Non-pigmented ciliary epithelial cell (primary cell): ENCODE measurements around the gene DNASE2B.
A peak's percentile ranks its signal among the peaks of the same experiment; 100 is the strongest.

Source experiments
- DNase-seq: peaks from one replicate; pipeline ENCODE4 v3.0.0-alpha.2; 2010; ENCODE audit warnings: low read depth

Gene DNASE2B

DNA sequence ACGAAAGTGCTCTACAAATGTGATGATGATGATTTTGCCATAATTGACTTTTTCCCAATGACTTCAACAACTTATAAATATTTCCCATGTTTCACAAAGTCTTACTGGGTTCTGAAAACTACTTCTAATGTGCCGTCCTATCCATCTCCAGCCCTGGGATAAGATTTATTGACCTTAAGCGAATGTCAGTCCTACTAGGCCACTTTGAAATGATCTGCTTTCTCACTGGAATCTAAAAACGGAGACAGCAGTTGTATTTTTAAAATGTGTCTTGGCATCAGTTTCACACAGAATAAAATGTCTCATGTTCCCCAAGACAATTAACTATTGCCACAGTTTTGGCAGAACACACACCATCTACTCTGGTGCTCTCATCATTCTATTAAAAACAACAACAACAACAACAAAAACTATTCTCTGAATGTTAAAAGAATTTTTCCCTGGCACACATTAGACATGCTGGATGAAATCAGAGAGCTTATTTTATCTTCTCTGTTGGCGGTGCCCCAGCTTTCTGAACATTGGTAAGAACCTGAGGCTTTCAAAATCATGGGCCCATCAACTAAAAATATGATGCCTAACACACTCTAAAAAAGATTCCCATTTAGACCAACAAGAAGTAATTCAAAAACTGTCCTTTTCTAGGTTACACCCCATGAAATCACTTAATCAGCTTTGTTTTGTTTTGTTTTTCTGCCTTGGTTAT is 23.1 kb upstream of the DNASE2B start:
- no peak for DNase-seq

- DNase-seq = no peak
These were observed 22.0 kb upstream of the DNASE2B start for GRCh38 chr1:84376000-84376910.

DNA sequence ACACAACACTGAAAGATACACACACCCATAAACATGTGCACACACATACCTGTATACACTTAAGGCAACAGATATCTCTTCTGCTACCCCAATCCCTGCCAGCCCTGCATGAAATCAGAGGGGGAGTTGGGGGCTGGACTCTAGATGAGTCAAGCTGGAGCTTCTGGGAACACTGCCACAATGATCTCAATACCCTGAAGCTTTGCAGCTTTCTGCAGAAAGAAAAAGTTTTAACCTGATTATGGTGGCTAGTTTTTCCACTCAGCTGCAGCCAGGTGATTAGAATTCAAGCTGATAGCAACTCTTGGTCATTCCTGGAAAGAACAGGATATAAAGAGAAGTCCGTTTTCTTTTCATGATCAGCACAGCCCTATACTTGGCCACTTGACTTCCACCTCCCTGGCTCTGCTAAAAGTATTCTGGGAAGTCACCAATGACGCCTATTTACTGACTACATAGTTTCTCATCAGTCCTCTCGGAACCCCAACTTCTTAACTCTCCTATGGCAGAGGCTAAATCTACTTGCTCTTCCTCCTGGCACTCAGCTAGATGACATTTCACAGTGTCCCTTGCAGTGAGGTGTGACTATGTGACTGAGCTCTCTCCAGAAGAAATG is 20.7 kb upstream of the DNASE2B start:
- DNase-seq = peak; percentile 73

DNA sequence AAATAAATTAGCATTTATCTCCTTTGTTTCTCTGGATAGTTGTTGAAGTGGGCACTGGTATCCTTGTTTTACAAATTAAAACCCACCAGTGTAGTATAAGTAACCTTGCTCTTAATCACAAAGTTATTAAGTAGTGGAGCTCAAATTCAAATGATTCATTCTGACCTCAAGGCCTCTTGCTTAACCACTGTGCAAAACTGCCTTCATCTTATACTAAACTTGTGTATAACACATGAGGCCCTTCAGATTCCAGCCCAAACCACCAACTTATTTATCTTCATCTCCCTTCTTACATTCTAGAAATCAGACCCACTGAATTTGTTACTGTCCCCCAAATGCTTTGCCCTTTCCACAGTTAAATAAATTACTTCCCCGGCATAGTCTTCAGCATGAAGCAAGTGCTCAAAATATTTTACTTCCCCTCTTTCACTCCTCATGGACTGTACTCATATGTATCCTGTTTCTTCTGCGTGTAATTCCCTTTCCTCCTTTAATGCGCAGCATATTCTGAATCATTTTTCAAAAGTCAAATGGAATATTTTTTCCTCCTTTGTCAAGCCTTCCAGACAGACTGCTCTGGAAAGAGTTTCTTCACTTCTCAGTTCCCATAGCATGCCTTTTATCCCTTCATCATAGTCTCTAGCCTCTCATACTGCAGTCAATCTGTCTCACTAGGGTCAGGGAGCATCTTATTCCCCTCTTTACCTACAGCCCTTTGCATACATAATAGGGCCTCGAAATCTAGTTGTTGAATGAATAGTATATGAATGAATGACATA is 19.0 kb upstream of the DNASE2B start:
- DNase-seq = peak; percentile 64

- DNase-seq = no peak
These were observed 18.4 kb upstream of the DNASE2B start for GRCh38 chr1:84379917-84380180.

DNA sequence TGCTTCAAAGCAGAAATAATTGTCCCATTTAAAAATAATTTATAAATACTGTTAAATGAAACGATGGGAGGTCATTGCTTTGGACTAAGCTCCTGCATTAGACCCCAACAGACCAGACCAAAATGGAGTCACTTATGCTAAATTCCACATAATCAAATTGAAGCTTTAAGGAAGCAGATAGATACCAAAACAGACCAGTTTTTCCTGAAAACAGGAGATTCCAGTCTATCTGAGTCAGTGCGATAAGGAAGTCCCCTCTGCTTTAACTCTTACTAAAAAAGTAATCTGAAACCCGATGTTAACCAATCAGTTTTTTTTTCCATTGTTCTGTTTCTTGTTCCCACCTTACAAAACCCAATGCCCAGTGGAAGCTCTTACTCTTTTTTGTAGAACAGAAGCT is 16.2 kb upstream of the DNASE2B start:
- DNase-seq = no peak

DNA sequence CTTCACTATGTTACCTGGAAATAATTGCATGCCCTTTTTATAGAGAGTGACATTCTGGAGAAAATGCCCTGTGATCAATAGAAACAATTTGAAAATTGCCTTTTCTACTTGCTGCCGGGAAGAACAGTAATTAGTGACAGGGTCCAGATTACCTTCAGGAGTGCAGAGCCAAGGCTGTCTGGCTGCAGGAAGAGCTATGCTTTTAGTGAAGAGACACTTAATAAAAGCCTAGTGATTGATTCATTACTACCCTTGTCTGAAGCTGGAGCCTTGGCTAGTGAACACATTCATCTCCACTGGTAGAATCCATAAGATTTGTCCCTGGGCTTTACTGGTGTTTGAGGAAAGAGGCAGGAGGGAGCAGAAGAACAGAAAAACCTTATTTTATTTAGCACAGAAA is 12.9 kb upstream of the DNASE2B start:
- no peak for DNase-seq

- DNase-seq = no peak
These were observed 11.4 kb upstream of the DNASE2B start for GRCh38 chr1:84386716-84387479.

GRCh38 chr1:84387480-84388163 is 10.7 kb upstream of the DNASE2B start:
- no peak for DNase-seq

GRCh38 chr1:84390226-84390625 is 8.1 kb upstream of the DNASE2B start:
- DNase-seq = no peak

DNA sequence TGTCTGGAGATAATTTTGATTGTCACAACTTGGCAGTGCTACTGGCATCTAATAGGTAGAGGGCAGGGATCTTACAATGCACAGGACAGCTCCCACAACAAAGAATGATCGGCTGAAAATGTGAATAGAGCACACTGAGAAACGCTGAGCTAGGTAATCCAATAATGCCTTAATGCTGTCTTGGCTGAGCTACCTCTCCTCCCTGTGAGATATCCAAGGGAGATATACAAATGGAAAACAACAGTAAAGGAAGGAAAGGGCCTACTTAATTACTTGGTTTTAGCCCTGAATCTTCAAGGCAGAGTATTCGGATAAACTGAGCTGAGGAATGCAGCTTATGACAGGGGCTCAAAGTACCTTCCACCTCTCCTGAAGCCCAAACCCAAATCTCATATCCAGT is 2.9 kb downstream of the DNASE2B start:
- no peak for DNase-seq

- DNase-seq = no peak
These were observed 3.8 kb downstream of the DNASE2B start for GRCh38 chr1:84402060-84402459.

DNA sequence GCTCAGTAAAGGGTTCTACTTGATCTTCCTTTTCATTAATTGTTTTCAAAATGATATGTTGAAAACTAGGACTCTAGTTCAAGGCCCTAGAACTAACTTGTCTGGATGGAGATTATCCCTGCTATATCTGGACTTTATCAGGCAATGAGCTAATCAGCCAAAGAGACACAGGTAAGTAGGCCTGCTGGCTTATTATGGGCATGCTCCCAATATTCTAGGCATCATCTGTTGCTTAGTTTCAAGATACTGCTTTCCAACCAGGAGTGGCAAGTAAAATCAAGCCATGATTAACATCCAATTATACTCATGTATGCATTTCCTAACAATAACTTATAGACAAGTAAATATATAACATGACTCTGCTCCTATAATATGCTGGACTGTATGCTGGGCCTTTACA is 4.2 kb downstream of the DNASE2B start:
- no peak for DNase-seq

GRCh38 chr1:84403347-84403746 is 5.1 kb downstream of the DNASE2B start:
- DNase-seq = no peak

DNA sequence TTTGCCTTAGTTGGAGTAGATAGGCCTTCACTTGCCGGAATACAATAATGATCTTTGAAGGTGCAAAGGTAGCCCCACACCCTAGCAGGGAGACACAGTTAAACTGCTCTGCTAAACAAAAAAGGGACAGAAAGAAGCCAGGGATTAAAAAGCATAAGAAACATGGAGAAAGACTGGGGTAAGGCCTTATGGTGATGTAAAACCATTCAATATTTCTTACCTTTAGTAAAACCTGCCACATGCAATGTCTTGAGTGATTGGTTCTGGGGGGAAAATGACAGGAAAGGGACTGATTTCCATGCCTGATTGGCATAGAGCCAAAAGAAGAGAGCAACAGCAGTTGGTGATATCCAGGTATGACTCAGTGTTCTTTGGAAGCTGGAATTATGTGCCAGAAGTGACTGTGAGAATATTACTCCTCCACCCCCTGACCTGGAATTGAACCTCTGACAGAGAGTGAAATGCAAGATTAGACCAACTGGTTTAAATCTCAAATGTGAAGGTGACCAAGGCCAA is 8.1 kb downstream of the DNASE2B start:
- DNase-seq = no peak

- no peak for DNase-seq
These were observed 9.2 kb downstream of the DNASE2B start for GRCh38 chr1:84407524-84407923.

DNA sequence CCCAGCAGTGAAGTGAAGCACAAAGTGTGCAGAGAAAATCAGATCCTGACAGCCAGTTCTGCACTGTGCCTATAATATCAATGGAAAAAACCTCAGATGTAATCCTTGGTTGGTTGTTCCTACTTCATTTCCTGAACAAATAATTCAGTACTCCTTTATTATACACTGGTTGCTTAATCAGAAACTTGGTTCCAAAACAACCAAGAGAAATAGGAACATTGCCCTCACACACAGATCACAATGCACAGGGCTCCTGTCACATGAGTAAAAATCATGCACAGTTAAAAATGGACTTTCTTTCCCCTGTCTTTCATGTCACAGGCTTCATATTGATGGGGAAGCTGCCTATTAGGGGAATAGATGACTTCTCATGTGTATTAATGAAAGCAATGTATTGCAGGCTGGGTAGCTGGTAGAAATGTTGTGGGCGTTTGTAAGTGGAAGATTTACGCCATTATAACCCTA is 9.7 kb downstream of the DNASE2B start:
- DNase-seq = no peak

DNA sequence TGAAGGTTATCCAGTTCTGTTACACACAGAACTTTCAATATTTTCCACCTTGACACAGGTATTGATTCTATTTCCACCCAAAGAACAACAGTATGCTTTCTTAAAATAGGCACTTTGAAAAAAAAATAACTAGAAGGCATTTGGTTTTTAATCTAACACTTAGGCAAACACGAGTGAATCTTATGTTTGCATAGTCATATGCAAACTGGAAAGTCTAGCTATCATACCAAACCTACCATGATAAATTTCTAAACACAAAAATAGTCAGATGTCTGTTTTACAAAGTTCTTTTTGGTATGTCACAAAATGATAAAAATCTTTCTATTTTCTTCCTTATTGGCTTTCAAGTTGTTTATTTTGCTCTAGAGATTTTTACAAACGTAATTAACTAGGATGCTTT is 11.6 kb downstream of the DNASE2B start:
- DNase-seq = no peak

- DNase-seq = no peak
These were observed 12.2 kb downstream of the DNASE2B start for GRCh38 chr1:84410328-84411095.
